ENCODE data around the gene PHLDB2. TPM values are rescaled to one million over a fixed set of nuclear protein-coding genes. Genes with fewer than 3 reads are reported as not detected.

The PHLDB2 gene
- total RNA-seq, 1 donor from 2014 or later: 2.5 TPM

DNA sequence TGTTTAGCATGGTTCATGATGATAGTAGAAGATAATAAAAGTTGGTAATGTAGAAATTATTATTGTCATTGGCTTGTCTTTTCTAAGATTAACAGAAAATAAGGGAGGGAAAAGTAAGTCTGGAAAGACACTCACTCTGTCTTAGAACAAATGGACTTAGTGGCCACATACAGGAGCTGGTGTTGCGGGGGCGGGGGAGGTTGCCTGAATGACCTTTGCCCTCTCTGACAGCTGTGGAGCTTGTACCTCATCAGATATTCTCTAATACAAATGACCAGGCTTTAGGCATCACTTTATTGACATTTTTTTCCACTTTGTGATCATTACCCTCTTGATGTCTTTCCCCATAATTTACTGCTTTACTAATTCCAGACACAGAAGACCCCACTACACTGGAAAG is 145.6 kb downstream of the PHLDB2 start:
- no peak for TF ChIP-seq CTCF (IDR thresholded peaks at IDR 0.05)
- ChIA-PET CTCF (interaction anchor here (4.0 kb wide), 1 partner anchor 14 kb away, joined by 21 read pairs; no protein-coding TSS in a partner anchor), POLR2A (interaction anchor here (0.5 kb wide), 1 partner anchor 29 kb away, joined by 6 read pairs; no protein-coding TSS in a partner anchor)
- Mint-ChIP-seq H3K27ac (no peak overlapping the region), H3K4me3 (no peak overlapping the region), H3K9me3 (no peaks in the 10 kb centered on the region), H3K36me3 (ENCODE audit: low read depth) (no peaks in the 10 kb centered on the region), H3K4me1 (peaks cover 3% of the 10 kb centered on the region), H3K27me3 (no peaks in the 10 kb centered on the region)
- no peak for DNase-seq
- intact Hi-C loops (cut with micrococcal nuclease): no loop called here
- no peak for ATAC-seq (ENCODE audit: low read depth)

GRCh38 chr3:112005091-112005672 is 146.1 kb downstream of the PHLDB2 start:
- intact Hi-C loops (cut with micrococcal nuclease): no loop called here
- POLR2A ChIA-PET: no interaction called here
- no peak for ATAC-seq (ENCODE audit: low read depth)

GRCh38 chr3:112007633-112008032 is 148.6 kb downstream of the PHLDB2 start:
- ChIA-PET POLR2A (no interaction called here), CTCF (interaction anchor here (1.4 kb wide), 2 partner anchors 9 to 19 kb away, joined by 4 to 9 read pairs; no protein-coding TSS in a partner anchor)
- Mint-ChIP-seq H3K36me3 (ENCODE audit: low read depth) (no peaks in the 10 kb centered on the region), H3K9me3 (no peaks in the 10 kb centered on the region), H3K27ac (no peak overlapping the region), H3K27me3 (no peaks in the 10 kb centered on the region), H3K4me3 (no peak overlapping the region), H3K4me1 (peaks cover 5% of the 10 kb centered on the region)
- ATAC-seq (ENCODE audit: low read depth) (no peak), DNase-seq (no peak)
- intact Hi-C loops (cut with micrococcal nuclease): no loop called here
- TF ChIP-seq CTCF (IDR thresholded peaks at IDR 0.05): no peak

More at GRCh38 chr3:112005091-112005672, 146.1 kb downstream of the PHLDB2 start:
- CTCF ChIA-PET: interaction anchor here (4.0 kb wide), 1 partner anchor 15 kb away, joined by 21 read pairs; no protein-coding TSS in a partner anchor
- TF ChIP-seq CTCF (IDR thresholded peaks at IDR 0.05): no peak
- Mint-ChIP-seq H3K4me3 (no peak overlapping the region), H3K36me3 (ENCODE audit: low read depth) (no peaks in the 10 kb centered on the region), H3K9me3 (no peaks in the 10 kb centered on the region), H3K27me3 (no peaks in the 10 kb centered on the region), H3K27ac (no peak overlapping the region), H3K4me1 (peaks cover 1% of the 10 kb centered on the region)
- DNase-seq: no peak

DNA sequence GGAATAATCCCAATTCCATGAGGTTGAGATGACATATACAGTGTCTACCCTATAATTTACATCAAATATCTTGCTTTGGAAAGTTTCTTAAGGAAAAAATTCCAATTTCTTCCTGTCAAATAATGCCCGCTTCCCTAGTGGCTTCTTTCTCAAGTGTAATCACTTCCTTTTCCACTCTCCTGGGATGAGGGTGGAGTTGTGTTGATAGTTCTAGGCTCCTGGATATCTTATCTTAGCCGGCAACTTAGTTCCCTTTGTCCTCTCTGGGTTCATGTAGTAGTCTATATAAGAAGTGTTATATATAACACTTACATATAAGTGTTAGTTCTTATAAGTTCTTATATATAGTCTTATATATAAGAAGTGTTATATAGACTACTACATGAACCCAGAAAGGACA is 150.6 kb downstream of the PHLDB2 start:
- no peak for DNase-seq
- TF ChIP-seq CTCF (IDR thresholded peaks at IDR 0.05): no peak
- intact Hi-C loops (cut with micrococcal nuclease): no loop called here

GRCh38 chr3:112010636-112011035 is 151.6 kb downstream of the PHLDB2 start:
- Mint-ChIP-seq H3K36me3 (ENCODE audit: low read depth) (no peaks in the 10 kb centered on the region), H3K27me3 (no peaks in the 10 kb centered on the region), H3K4me1 (peaks cover 16% of the 10 kb centered on the region), H3K9me3 (no peaks in the 10 kb centered on the region), H3K4me3 (no peak overlapping the region), H3K27ac (no peak overlapping the region)
- TF ChIP-seq CTCF (IDR thresholded peaks at IDR 0.05): no peak
- ATAC-seq (ENCODE audit: low read depth) (no peak), DNase-seq (no peak)
- ChIA-PET CTCF (interaction anchor here (0.8 kb wide), 1 partner anchor 9 kb away, joined by 3 read pairs; no protein-coding TSS in a partner anchor), POLR2A (no interaction called here)
- intact Hi-C loops (cut with micrococcal nuclease): no loop called here

More for the DNA sequence above, 150.6 kb downstream of the PHLDB2 start:
- H3K4me1 Mint-ChIP-seq: peaks cover 16% of the 10 kb centered on the region
- no peak for ATAC-seq (ENCODE audit: low read depth)
- H3K36me3 Mint-ChIP-seq (ENCODE audit: low read depth): no peaks in the 10 kb centered on the region
- H3K27me3 Mint-ChIP-seq: no peaks in the 10 kb centered on the region
- ChIA-PET CTCF (no interaction called here), POLR2A (no interaction called here)
- H3K9me3 Mint-ChIP-seq: no peaks in the 10 kb centered on the region
- no peak overlapping the region for H3K27ac Mint-ChIP-seq
- no peak overlapping the region for H3K4me3 Mint-ChIP-seq
